Effector memory CD4-positive, alpha-beta T cell (primary cell): ENCODE results near the gene SH3RF3.

Source experiments
- DNase-seq, 3 donors: peaks; one replicate each; pipeline ENCODE4 v3.0.0-alpha.2; 2020
- H3K27ac ChIP-seq: 2 replicates; pipeline ENCODE4 v1.7.0; 2013; ENCODE audit warnings: mild to moderate bottlenecking, low read length, moderate library complexity; ENCODE audit not compliant: insufficient read depth, poor library complexity, severe bottlenecking
- H3K27me3 ChIP-seq: replicated peaks from 2 replicates; pipeline ENCODE4 v1.7.0; 2013; ENCODE audit warnings: mild to moderate bottlenecking, low read length; ENCODE audit not compliant: insufficient read depth, control insufficient read depth, poor library complexity, severe bottlenecking
- H3K36me3 ChIP-seq: 2 replicates; pipeline ENCODE4 v1.7.0; 2013; ENCODE audit warnings: mild to moderate bottlenecking, low read length, moderate library complexity; ENCODE audit not compliant: control insufficient read depth, insufficient read depth
- H3K4me1 ChIP-seq: 2 replicates; pipeline ENCODE4 v1.7.0; 2013; ENCODE audit warnings: low read length, mild to moderate bottlenecking; ENCODE audit not compliant: control insufficient read depth, insufficient read depth, poor library complexity, severe bottlenecking
- H3K4me3 ChIP-seq: 2 replicates; pipeline ENCODE4 v1.7.0; 2013; ENCODE audit warnings: low read length, low read depth, mild to moderate bottlenecking; ENCODE audit not compliant: insufficient read depth, poor library complexity, severe bottlenecking
- H3K9me3 ChIP-seq: 2 replicates; pipeline ENCODE4 v1.7.0; 2013; ENCODE audit warnings: mild to moderate bottlenecking, low read length, moderate library complexity; ENCODE audit not compliant: control insufficient read depth

Gene SH3RF3

GRCh38 chr2:109352056-109352897, 223.3 kb downstream of the SH3RF3 start:
- peaks cover 34% of the 10 kb centered on the region for H3K4me1 ChIP-seq
- no peak for DNase-seq
- no peaks in the 10 kb centered on the region for H3K9me3 ChIP-seq
- H3K4me3 ChIP-seq, result no peak overlapping the region
- no peaks in the 10 kb centered on the region for H3K36me3 ChIP-seq
- H3K27ac ChIP-seq, result no peak overlapping the region
- no peaks in the 10 kb centered on the region for H3K27me3 ChIP-seq

- H3K9me3 ChIP-seq, result no peaks in the 10 kb centered on the region
- no peaks in the 10 kb centered on the region for H3K27me3 ChIP-seq
- H3K4me3 ChIP-seq, result no peak overlapping the region
- H3K27ac ChIP-seq, result no peak overlapping the region
- no peak for DNase-seq
- peaks cover 29% of the 10 kb centered on the region for H3K4me1 ChIP-seq
- H3K36me3 ChIP-seq, result no peaks in the 10 kb centered on the region
Measured at GRCh38 chr2:109352898-109353689, 224.1 kb downstream of the SH3RF3 start.

- H3K27ac ChIP-seq, result no peak overlapping the region
- no peak for DNase-seq
- H3K36me3 ChIP-seq, result no peaks in the 10 kb centered on the region
- H3K9me3 ChIP-seq, result no peaks in the 10 kb centered on the region
- H3K4me3 ChIP-seq, result no peak overlapping the region
- H3K27me3 ChIP-seq, result no peaks in the 10 kb centered on the region
- H3K4me1 ChIP-seq, result peaks cover 19% of the 10 kb centered on the region
Measured at GRCh38 chr2:109353806-109354745, 225.1 kb downstream of the SH3RF3 start.

GRCh38 chr2:109355192-109355843, 226.3 kb downstream of the SH3RF3 start:
- H3K27ac ChIP-seq, result no peak overlapping the region
- peaks cover 8% of the 10 kb centered on the region for H3K4me1 ChIP-seq
- no peak overlapping the region for H3K4me3 ChIP-seq
- no peak for DNase-seq
- H3K27me3 ChIP-seq, result no peaks in the 10 kb centered on the region
- H3K36me3 ChIP-seq, result no peaks in the 10 kb centered on the region
- H3K9me3 ChIP-seq, result no peaks in the 10 kb centered on the region

GRCh38 chr2:109356324-109357035, 227.5 kb downstream of the SH3RF3 start:
- H3K4me3 ChIP-seq, result no peak overlapping the region
- no peaks in the 10 kb centered on the region for H3K36me3 ChIP-seq
- H3K9me3 ChIP-seq, result no peaks in the 10 kb centered on the region
- H3K27me3 ChIP-seq, result no peaks in the 10 kb centered on the region
- DNase-seq, result no peak
- H3K4me1 ChIP-seq, result no peaks in the 10 kb centered on the region
- no peak overlapping the region for H3K27ac ChIP-seq

GRCh38 chr2:109364217-109364616, 235.2 kb downstream of the SH3RF3 start:
- no peak overlapping the region for H3K27ac ChIP-seq
- H3K4me1 ChIP-seq, result no peaks in the 10 kb centered on the region
- no peak overlapping the region for H3K4me3 ChIP-seq
- no peaks in the 10 kb centered on the region for H3K9me3 ChIP-seq
- no peaks in the 10 kb centered on the region for H3K27me3 ChIP-seq
- H3K36me3 ChIP-seq, result no peaks in the 10 kb centered on the region
- DNase-seq, result no peak

- Histone ChIP-seq H3K27ac (no peak overlapping the region), H3K9me3 (no peaks in the 10 kb centered on the region), H3K4me3 (no peak overlapping the region), H3K4me1 (no peaks in the 10 kb centered on the region), H3K36me3 (no peaks in the 10 kb centered on the region), H3K27me3 (no peaks in the 10 kb centered on the region)
- DNase-seq, result no peak
Measured at GRCh38 chr2:109365131-109365530, 236.1 kb downstream of the SH3RF3 start.

GRCh38 chr2:109367683-109368082, 238.7 kb downstream of the SH3RF3 start:
- Histone ChIP-seq H3K27ac (no peak overlapping the region), H3K4me1 (no peaks in the 10 kb centered on the region), H3K9me3 (no peaks in the 10 kb centered on the region), H3K36me3 (no peaks in the 10 kb centered on the region), H3K27me3 (no peaks in the 10 kb centered on the region), H3K4me3 (no peak overlapping the region)
- no peak for DNase-seq

GRCh38 chr2:109368798-109369197, 239.8 kb downstream of the SH3RF3 start:
- Histone ChIP-seq H3K4me3 (no peak overlapping the region), H3K27ac (no peak overlapping the region), H3K4me1 (no peaks in the 10 kb centered on the region), H3K9me3 (no peaks in the 10 kb centered on the region), H3K36me3 (no peaks in the 10 kb centered on the region), H3K27me3 (no peaks in the 10 kb centered on the region)
- no peak for DNase-seq
